ENCODE measurements around the gene ZNF302.
A peak's percentile ranks its signal among the peaks of the same experiment; 100 is the strongest.
"Not testable (repeated sequence)": the region's sequence is repeated elsewhere in the genome, so short reads cannot be mapped to it uniquely, and the experiment has no call there.

Gene ZNF302

DNA sequence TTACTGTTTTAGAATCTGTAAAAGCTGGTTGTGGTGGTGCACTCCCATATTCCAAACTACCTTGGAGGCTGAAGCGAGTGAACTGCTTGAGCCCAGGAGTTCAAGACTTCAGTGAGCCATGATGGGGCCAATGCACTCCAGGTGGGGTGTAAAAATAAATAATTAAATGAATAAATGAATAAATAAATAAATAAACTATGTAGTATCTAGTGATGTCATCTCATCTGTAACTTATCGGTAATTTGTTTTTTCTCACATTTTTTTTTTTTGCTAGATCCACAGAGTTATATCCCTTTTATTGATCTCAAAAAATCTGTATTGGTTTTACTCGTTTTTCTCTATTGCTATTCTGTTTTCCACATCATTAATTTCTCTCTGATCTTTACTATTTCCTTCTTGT is 5.5 kb upstream of the ZNF302 start:
- DNase-seq (ENCODE audit: low read depth), result no peak

DNA sequence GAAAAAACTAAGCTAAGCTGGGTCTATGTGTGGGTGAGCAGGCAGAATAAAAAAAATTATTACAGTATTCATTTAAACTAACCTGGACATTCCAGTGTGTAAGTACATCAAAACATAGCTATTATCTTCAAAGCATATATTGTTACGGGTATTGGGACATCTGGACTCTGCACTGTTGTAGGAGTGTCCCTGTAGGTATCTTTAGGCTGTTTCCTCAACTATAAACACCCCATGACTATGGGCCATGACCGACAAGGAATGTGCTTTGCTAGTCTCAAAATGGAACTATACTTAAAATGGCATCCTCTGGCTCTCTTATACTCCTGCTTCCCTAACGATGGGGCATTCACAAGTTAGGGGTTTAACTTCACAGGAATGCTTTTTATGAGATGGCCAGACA is 3.9 kb upstream of the ZNF302 start:
- no peak for DNase-seq (ENCODE audit: low read depth)

DNA sequence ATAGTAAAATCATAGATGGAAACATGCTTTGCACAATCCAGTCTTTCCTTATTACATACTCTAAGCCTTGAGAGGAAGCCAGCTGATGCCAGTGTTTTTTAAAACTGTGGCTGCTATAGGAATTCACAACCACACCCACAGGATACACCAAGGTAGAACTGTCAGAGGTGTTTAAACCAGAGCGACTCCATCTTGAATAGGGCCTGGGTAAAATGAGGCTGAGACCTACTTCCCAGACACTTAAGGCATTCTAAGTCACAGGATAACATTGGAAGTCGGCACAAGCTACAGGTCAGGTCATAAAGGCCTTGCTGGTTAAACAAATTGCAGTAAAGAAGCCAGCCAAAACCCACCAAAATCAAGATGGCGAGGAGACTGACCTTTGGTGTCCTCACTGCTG is 2.2 kb upstream of the ZNF302 start:
- DNase-seq (ENCODE audit: low read depth), result no peak

- DNase-seq (ENCODE audit: low read depth), result no peak
These were observed 1.6 kb upstream of the ZNF302 start for GRCh38 chr19:34675919-34676318.

- no peak for DNase-seq (ENCODE audit: low read depth)
These were observed 637 bp upstream of the ZNF302 start, which contains the start of gene SCGB2B2 for GRCh38 chr19:34676697-34677385. SCGB2B2 (minus strand) TSS chr19:34677159; CDS start chr19:34594563, 82,596 bp downstream.

- DNase-seq (ENCODE audit: low read depth), result no peak
These were observed 571 bp downstream of the ZNF302 start for GRCh38 chr19:34678085-34678412.

- no peak for DNase-seq (ENCODE audit: low read depth)
These were observed 943 bp downstream of the ZNF302 start for GRCh38 chr19:34678421-34678820.

GRCh38 chr19:34681478-34681877 is 4.0 kb downstream of the ZNF302 start:
- no peak for DNase-seq (ENCODE audit: low read depth)

GRCh38 chr19:34685266-34685665 is 7.8 kb downstream of the ZNF302 start:
- not testable (repeated sequence) for DNase-seq (ENCODE audit: low read depth)

DNA sequence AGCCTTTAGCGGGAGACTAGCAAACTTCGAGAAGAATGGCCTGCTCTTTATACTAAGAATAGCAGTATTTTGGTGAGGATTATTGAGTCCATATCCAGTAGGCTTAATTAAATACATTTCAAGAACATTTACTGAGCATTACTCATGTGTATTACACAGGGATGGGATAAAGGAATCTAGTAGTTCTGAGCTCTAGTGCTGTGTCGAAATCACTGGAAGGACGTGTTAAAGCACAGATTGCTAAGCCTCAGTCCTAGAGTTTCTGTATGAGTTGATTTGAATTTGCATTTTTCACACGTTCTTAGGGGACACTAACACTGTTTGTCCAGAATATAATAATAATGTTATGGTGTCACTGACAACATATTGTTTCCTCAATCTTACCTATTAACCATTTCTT is 9.0 kb downstream of the ZNF302 start:
- DNase-seq (ENCODE audit: low read depth), result no peak

DNA sequence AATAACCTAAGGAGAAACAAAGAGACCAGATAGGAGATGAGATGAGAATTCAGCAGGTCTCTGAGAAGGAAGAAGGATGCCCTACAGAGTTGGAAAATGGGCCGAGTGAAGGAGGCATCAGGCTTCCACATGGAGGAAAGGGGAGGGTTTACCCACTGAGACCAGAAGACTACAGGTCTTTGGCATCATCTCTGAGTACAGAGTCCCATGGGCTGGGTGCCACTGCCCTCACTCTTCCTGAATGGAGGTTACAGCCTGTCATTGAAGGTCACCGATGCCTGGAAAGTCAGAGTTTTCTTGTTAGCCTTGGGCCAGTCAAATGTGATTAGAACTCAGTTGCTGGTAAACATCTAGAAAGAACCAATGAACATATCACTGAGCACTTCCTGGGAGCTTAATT is 9.9 kb downstream of the ZNF302 start:
- DNase-seq (ENCODE audit: low read depth), result no peak

GRCh38 chr19:34688592-34688991 is 11.1 kb downstream of the ZNF302 start:
- DNase-seq (ENCODE audit: low read depth), result no peak

DNA sequence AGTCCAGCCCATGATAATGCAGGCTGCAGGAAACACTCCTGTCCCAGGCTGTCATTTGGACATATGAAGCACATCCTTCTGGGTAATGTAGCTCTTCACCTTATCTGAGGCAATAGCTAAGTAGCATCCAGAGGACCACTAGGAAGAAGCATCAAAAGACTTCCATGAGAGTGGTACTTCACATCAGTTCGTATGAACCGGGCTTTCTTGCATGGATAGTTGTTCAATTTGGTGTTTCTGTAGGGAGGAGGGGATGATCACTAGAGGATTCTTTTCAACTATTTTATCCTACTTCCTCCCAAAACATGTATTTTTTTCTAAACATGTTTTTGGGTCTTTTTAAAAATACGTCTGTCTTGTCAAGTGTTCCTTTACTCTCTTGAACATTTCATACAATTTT is 12.9 kb downstream of the ZNF302 start:
- no peak for DNase-seq (ENCODE audit: low read depth)

- no peak for DNase-seq (ENCODE audit: low read depth)
These were observed 15.1 kb downstream of the ZNF302 start for GRCh38 chr19:34692549-34692948.

- DNase-seq (ENCODE audit: low read depth), result no peak
These were observed 30.2 kb downstream of the ZNF302 start for GRCh38 chr19:34707661-34708060.

- DNase-seq (ENCODE audit: low read depth), result no peak
These were observed 34.4 kb downstream of the ZNF302 start for GRCh38 chr19:34711890-34712289.

DNA sequence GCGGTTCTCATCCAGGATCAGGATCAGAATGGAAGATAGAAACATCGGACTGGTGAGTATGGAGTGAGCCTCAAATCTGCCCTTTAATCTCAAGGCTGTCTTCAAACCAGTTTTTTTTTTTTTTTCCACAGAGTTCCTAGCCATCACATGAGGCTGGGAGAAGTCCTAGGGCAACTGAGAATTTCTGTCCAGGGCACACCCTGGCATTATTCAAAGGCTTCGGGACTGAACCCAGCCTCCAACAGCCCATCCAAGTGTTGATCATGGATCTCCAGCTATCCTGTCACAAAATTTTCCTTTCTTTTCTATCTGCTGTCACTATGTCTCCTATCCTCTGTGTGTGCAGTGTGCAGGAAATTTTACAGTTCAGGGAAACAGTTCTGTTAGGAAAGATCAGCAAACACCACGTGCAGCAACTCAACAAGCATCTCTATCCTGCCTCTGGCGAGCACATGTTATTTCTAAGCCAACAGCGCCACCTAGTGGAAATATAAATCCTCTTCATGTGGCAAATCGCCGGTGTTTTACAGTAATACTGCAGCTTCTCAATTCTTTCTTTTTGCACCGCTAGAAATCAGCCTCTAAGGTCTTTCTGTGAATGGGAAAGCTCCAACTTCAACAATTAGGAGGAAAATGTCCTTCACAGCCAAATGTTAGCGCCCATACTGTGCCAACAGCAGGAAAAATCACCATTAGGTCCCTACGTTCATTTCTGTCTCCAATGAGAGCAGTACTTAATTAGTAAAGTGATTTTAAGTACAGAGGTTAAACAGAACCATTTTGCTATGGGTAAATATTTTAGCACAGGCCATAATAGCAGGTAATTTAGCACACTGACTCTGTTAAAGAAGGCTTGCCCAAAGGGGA is 35.1 kb downstream of the ZNF302 start:
- peak; percentile 79 for DNase-seq (ENCODE audit: low read depth)

- no peak for DNase-seq (ENCODE audit: low read depth)
These were observed 35.8 kb downstream of the ZNF302 start for GRCh38 chr19:34713262-34713637.

DNA sequence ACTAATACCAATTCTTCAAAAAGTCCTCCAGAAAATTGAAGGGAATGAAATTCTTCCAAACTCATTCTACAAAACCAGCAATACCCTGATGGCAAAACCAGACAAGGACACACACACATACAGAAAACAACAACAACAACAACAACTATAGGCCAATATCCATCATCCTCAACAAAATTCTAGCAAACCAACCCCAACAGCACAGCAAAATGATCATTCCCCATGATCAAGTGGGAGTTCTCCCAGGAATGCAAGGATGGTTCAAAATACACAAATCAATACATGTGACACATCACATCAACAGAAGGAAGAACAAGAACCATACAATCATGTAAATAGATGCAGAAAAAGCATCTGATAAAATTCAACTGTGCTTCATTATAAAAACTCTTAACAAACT is 37.9 kb downstream of the ZNF302 start:
- DNase-seq (ENCODE audit: low read depth), result no peak

DNA sequence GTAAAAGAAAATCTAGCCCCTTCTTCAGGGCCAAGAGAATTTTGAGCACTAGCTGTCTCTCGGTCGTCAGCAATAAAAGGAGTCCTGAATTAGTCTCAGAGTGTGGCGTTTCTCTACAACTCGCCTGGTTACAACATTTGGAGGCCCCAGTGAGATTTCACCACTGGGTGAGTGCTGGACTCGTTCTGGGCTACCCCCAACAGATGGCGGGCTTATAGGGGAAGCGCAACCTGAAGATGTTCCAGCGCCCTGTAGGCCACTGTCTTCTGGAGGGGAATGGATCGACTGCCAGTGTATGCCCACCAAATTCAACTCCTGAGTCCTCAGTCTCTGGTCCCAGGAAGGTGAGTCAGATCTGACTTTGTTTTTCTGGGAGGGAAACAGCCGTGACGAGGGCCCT is 44.9 kb downstream of the ZNF302 start:
- DNase-seq (ENCODE audit: low read depth), result peak; percentile 3

DNA sequence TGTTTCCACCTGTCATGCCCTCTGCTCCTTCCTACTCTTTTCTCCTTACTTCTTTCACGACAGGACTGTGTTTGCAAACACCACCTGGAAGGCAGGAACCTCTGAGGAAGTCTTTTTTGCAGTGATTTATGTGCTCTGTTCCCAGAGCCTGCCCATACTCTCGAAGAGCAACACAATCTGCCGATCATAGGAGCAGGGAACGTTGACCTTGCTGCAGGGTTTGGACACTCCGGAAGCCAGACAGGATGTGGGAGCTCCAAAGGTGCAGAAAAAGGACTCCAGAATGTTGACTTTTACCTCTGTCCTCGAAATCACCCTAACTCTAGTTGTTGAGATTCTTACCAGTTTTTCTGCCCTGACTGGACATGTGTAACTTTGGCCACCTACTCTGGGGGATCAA is 47.9 kb downstream of the ZNF302 start:
- no peak for DNase-seq (ENCODE audit: low read depth)

GRCh38 chr19:34731019-34731829 is 53.7 kb downstream of the ZNF302 start:
- DNase-seq (ENCODE audit: low read depth), result no peak

GRCh38 chr19:34731964-34732363 is 54.5 kb downstream of the ZNF302 start:
- DNase-seq (ENCODE audit: low read depth), result no peak
